ENCODE data around the gene VANGL2. TPM values are rescaled to one million over a fixed set of nuclear protein-coding genes. Genes with fewer than 3 reads are reported as not detected.

Gene VANGL2
- total and polyA plus RNA-seq, 2 experiments from 2014 or later, result 17.7 to 51.3 TPM

DNA sequence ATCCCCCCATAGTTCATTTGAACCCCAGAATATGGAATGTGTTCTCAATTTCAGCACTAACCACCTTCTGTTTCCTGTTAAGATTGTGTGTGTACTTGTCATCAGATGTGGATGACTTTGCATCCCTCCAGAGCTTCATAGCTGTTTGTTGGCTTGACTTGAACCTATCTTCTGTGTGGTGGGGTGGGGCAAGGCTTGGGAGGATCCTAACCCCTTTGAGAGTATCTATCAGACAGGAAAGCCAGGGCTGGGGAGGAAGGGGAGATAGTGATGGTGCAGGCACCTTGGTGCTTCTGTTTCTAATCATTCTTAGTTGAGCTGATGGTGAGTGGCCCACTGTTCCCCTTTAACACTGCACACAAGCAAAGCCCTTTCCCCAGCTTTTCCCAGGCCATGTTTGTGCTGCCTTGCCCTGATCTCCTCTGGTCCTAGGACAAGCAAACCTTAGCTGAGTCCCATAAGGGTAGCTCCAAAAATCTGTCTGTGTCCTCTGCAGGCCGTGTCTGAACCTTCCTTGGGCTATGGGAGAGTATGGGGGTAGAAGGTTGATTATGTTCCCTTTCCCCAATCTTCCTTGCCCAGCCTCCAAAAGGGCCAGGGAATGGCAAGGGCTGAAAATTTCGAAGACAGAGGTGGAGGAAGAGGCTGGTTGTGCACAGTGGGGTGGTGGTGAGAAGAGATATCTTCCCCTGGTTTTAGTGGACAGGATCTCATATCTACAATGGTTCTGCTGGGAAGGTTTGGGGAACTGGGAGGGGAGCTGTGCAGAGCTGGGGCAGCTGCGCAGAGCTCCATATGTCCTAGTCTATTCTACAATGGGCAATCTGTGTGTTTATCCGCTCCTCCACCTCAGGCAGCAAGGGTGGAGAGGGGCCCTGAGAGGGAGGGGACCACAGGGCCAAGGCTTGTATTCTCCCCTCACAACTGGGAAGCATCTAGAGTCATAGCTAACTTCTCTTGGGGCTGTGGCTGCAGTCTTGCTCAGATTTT is 32.1 kb upstream of the VANGL2 start (continued):
- TF ChIP-seq, protein P1, sequence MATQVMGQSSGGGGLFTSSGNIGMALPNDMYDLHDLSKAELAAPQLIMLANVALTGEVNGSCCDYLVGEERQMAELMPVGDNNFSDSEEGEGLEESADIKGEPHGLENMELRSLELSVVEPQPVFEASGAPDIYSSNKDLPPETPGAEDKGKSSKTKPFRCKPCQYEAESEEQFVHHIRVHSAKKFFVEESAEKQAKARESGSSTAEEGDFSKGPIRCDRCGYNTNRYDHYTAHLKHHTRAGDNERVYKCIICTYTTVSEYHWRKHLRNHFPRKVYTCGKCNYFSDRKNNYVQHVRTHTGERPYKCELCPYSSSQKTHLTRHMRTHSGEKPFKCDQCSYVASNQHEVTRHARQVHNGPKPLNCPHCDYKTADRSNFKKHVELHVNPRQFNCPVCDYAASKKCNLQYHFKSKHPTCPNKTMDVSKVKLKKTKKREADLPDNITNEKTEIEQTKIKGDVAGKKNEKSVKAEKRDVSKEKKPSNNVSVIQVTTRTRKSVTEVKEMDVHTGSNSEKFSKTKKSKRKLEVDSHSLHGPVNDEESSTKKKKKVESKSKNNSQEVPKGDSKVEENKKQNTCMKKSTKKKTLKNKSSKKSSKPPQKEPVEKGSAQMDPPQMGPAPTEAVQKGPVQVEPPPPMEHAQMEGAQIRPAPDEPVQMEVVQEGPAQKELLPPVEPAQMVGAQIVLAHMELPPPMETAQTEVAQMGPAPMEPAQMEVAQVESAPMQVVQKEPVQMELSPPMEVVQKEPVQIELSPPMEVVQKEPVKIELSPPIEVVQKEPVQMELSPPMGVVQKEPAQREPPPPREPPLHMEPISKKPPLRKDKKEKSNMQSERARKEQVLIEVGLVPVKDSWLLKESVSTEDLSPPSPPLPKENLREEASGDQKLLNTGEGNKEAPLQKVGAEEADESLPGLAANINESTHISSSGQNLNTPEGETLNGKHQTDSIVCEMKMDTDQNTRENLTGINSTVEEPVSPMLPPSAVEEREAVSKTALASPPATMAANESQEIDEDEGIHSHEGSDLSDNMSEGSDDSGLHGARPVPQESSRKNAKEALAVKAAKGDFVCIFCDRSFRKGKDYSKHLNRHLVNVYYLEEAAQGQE (IDR thresholded peaks at IDR 0.05; ENCODE audit: unreplicated experiment), result no peak
- TF ChIP-seq JUNB (IDR thresholded peaks at IDR 0.05; ENCODE audit: unreplicated experiment), result no peak
- no peak for TF ChIP-seq EZH2phosphoT487 (IDR thresholded peaks at IDR 0.05; ENCODE audit: unreplicated experiment)
- TF ChIP-seq ZNF114 (CRISPR knock-in tag; IDR thresholded peaks at IDR 0.05), result no peak
- TF ChIP-seq NANOG (IDR thresholded peaks at IDR 0.05; ENCODE audit: borderline replicate concordance), result no peak
- TF ChIP-seq POLR2AphosphoS5 (IDR thresholded peaks at IDR 0.05; ENCODE audit: low read depth), result no peak
- TF ChIP-seq, protein P2, sequence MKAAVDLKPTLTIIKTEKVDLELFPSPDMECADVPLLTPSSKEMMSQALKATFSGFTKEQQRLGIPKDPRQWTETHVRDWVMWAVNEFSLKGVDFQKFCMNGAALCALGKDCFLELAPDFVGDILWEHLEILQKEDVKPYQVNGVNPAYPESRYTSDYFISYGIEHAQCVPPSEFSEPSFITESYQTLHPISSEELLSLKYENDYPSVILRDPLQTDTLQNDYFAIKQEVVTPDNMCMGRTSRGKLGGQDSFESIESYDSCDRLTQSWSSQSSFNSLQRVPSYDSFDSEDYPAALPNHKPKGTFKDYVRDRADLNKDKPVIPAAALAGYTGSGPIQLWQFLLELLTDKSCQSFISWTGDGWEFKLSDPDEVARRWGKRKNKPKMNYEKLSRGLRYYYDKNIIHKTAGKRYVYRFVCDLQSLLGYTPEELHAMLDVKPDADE (IDR thresholded peaks at IDR 0.05), result no peak
- TF ChIP-seq ZNF331 (CRISPR knock-in tag; IDR thresholded peaks at IDR 0.05; ENCODE audit: low read depth), result no peak

DNA sequence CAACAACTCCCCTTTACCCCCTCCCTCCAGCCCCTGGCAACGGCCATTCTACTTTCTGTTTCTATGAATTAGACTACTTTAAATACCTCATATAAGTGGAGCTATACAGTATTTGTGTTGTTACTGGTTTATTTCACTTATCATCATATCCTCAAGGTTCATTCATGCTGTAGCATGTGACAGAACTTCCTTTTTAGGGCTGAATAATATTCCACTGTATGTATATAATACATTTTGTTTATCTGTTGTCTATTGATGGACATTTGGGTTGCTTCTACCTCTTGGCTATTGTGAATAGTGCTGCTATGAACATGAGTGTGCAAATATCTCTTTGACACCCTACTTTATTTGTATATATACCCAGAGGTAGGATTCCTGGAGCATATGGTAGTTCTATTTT is 31.3 kb upstream of the VANGL2 start:
- Histone ChIP-seq H3K9me2 (ENCODE audit: insufficient read depth) (no peaks in the 10 kb centered on the region), H3K4me1 (ENCODE audit: insufficient read depth) (peaks cover 10% of the 10 kb centered on the region; the same call in 1 of the 2 replicates), H3K36me3 (ENCODE audit: insufficient read depth) (no peaks in the 10 kb centered on the region), H3K27ac (ENCODE audit: low read depth) (no peak overlapping the region), H3K4me3 (no peak overlapping the region), H3K27me3 (ENCODE audit: insufficient read depth) (no peaks in the 10 kb centered on the region), H3K79me2 (replicated peaks; ENCODE audit: insufficient read depth) (no peaks in the 10 kb centered on the region), H2AFZ (no peak overlapping the region), H3F3A (replicated peaks; ENCODE audit: low read depth) (0 out of 2 replicates have a peak, but pooled peaks cover 3% of the 10 kb centered on the region), H3K4me2 (no peak overlapping the region), H4K20me1 (replicated peaks; ENCODE audit: insufficient read depth) (no peaks in the 10 kb centered on the region; the same call in 1 of the 2 replicates)
- Mint-ChIP-seq H3K9me3 (no peaks in the 10 kb centered on the region), H3K4me3 (no peak overlapping the region), H3K4me1 (peaks cover 41% of the 10 kb centered on the region), H3K27me3 (ENCODE audit: insufficient read depth, low read depth, poor library complexity) (peaks cover 9% of the 10 kb centered on the region), H3K27ac (no peak overlapping the region), H3K36me3 (ENCODE audit: low read depth) (no peaks in the 10 kb centered on the region; the same call in 2 of the 3 replicates)
- TF ChIP-seq NANOG (IDR thresholded peaks at IDR 0.05; ENCODE audit: borderline replicate concordance), result no peak
- TF ChIP-seq, protein P2 (IDR thresholded peaks at IDR 0.05), result no peak
- no peak for TF ChIP-seq STAT1 (IDR thresholded peaks at IDR 0.05; ENCODE audit: unreplicated experiment)
- no peak for TF ChIP-seq CREB1 (CRISPR knock-in tag; IDR thresholded peaks at IDR 0.05; ENCODE audit: low read depth)
- TF ChIP-seq, protein P3, sequence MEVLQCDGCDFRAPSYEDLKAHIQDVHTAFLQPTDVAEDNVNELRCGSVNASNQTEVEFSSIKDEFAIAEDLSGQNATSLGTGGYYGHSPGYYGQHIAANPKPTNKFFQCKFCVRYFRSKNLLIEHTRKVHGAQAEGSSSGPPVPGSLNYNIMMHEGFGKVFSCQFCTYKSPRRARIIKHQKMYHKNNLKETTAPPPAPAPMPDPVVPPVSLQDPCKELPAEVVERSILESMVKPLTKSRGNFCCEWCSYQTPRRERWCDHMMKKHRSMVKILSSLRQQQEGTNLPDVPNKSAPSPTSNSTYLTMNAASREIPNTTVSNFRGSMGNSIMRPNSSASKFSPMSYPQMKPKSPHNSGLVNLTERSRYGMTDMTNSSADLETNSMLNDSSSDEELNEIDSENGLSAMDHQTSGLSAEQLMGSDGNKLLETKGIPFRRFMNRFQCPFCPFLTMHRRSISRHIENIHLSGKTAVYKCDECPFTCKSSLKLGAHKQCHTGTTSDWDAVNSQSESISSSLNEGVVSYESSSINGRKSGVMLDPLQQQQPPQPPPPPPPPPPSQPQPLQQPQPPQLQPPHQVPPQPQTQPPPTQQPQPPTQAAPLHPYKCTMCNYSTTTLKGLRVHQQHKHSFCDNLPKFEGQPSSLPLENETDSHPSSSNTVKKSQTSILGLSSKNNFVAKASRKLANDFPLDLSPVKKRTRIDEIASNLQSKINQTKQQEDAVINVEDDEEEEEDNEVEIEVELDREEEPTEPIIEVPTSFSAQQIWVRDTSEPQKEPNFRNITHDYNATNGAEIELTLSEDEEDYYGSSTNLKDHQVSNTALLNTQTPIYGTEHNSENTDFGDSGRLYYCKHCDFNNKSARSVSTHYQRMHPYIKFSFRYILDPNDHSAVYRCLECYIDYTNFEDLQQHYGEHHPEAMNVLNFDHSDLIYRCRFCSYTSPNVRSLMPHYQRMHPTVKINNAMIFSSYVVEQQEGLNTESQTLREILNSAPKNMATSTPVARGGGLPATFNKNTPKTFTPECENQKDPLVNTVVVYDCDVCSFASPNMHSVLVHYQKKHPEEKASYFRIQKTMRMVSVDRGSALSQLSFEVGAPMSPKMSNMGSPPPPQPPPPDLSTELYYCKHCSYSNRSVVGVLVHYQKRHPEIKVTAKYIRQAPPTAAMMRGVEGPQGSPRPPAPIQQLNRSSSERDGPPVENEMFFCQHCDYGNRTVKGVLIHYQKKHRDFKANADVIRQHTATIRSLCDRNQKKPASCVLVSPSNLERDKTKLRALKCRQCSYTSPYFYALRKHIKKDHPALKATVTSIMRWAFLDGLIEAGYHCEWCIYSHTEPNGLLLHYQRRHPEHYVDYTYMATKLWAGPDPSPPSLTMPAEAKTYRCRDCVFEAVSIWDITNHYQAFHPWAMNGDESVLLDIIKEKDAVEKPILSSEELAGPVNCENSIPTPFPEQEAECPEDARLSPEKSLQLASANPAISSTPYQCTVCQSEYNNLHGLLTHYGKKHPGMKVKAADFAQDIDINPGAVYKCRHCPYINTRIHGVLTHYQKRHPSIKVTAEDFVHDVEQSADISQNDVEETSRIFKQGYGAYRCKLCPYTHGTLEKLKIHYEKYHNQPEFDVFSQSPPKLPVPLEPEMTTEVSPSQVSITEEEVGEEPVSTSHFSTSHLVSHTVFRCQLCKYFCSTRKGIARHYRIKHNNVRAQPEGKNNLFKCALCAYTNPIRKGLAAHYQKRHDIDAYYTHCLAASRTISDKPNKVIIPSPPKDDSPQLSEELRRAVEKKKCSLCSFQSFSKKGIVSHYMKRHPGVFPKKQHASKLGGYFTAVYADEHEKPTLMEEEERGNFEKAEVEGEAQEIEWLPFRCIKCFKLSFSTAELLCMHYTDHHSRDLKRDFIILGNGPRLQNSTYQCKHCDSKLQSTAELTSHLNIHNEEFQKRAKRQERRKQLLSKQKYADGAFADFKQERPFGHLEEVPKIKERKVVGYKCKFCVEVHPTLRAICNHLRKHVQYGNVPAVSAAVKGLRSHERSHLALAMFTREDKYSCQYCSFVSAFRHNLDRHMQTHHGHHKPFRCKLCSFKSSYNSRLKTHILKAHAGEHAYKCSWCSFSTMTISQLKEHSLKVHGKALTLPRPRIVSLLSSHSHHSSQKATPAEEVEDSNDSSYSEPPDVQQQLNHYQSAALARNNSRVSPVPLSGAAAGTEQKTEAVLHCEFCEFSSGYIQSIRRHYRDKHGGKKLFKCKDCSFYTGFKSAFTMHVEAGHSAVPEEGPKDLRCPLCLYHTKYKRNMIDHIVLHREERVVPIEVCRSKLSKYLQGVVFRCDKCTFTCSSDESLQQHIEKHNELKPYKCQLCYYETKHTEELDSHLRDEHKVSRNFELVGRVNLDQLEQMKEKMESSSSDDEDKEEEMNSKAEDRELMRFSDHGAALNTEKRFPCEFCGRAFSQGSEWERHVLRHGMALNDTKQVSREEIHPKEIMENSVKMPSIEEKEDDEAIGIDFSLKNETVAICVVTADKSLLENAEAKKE (CRISPR knock-in tag; IDR thresholded peaks at IDR 0.05), result no peak
- TF ChIP-seq EZH2phosphoT487 (IDR thresholded peaks at IDR 0.05; ENCODE audit: unreplicated experiment), result no peak
- no peak for TF ChIP-seq JUNB (IDR thresholded peaks at IDR 0.05; ENCODE audit: unreplicated experiment)
- DNase-seq (ENCODE audit: low spot score) (no peak), ATAC-seq (no peak)

All from GM23338 (cell line).